K562 (cell line): ENCODE results near the gene TRIM25. TPM values are rescaled to one million over a fixed set of nuclear protein-coding genes. Genes with fewer than 3 reads are reported as not detected.
A peak's percentile ranks its signal among the peaks of the same experiment; 100 is the strongest.

ENCODE experiments used
- ATAC-seq: fragments of 200-7000 bp; cut with Tn5 transposase; 3 replicates; pipeline ENCODE4 v1.9.1; 2020; ENCODE audit warnings: moderate library complexity
- BruUV-seq: library from RNA; stranded (reverse); fragments of 400-500 nt; replicated peaks from 2 replicates; lab custom pipeline; 2021; lab: Mats Ljungman, UMichigan
- CTCF ChIA-PET: fragments of 300-600 bp; formaldehyde crosslinking; extraction: SDS; loops from one replicate; lab custom pipeline; 2021; ENCODE audit warnings: low intra/inter-chr PET ratio; lab: Yijun Ruan, JAX
- POLR2A ChIA-PET: fragments of 300-600, 350-650 bp; sonication (Branson Sonifier 250); formaldehyde crosslinking; extraction: SDS; loops from one replicate; lab custom pipeline; 2021; ENCODE audit warnings: antibody characterized with exemption, inconsistent platforms; lab: Yijun Ruan, JAX
- DNase-seq, 4 experiments: peaks; one replicate each; pipeline versions ENCODE4 v3.0.0 to v3.0.0-alpha.2; 2011 to 2018; ENCODE audit warnings: low spot score in 3 of 4, mixed read lengths in 3 of 4; ENCODE audit errors: extremely low read depth in 1 of 4
- FAIRE-seq: peaks from 2 replicates; lab custom pipeline; 2011; peaks lifted over from hg19 to GRCh38; lab: Jason Lieb, UNC
- H2AFZ ChIP-seq: 2 replicates; pipeline ENCODE4 v1.6.0; 2011; ENCODE audit warnings: low read depth, low read length, control low read depth, inconsistent platforms
- H3K27ac ChIP-seq: fragments of 200-600 bp; 3 replicates; pipeline ENCODE4 v1.8.0; 2011; ENCODE audit warnings: low read depth, mild to moderate bottlenecking, control low read depth, inconsistent platforms, low read length, moderate library complexity, mixed read lengths; ENCODE audit errors: extremely low read depth
- H3K27me3 ChIP-seq, 2 experiments: fragments of 300-600 bp in 1 of 2; 2 replicates in 1 of 2; 3 replicates in 1 of 2; pipeline versions ENCODE4 v1.6.0 to v1.8.0; 2011; ENCODE audit warnings: inconsistent platforms in 2 of 2, low read length in 2 of 2, mild to moderate bottlenecking in 1 of 2, mixed read lengths in 1 of 2, moderate library complexity in 1 of 2; ENCODE audit not compliant: control insufficient read depth in 2 of 2, insufficient read depth in 2 of 2
- H3K36me3 ChIP-seq: fragments of 300-600 bp; 3 replicates; pipeline ENCODE4 v1.8.0; 2011; ENCODE audit warnings: mild to moderate bottlenecking, low read length, inconsistent platforms; ENCODE audit not compliant: control insufficient read depth, insufficient read depth
- H3K4me1 ChIP-seq, 2 experiments: fragments of 200-600 bp in 1 of 2; replicated peaks in 1 of 2; 2 replicates in 1 of 2; 3 replicates in 1 of 2; pipeline versions ENCODE4 v1.5.1 to v1.8.0; 2011; ENCODE audit warnings: inconsistent platforms in 2 of 2, low read length in 2 of 2, mild to moderate bottlenecking in 1 of 2, mixed read lengths in 1 of 2, moderate library complexity in 1 of 2; ENCODE audit not compliant: control insufficient read depth in 2 of 2, insufficient read depth in 2 of 2
- H3K4me2 ChIP-seq: 2 replicates; pipeline ENCODE4 v1.6.1; 2011; ENCODE audit warnings: low read length, control low read depth, inconsistent platforms, mixed read lengths; ENCODE audit not compliant: insufficient read depth
- H3K4me3 ChIP-seq: fragments of 200-600 bp; sonication (generic), shearing (Covaris generic); 2 replicates; pipeline ENCODE4 v1.5.1; 2016; ENCODE audit warnings: control low read depth, inconsistent platforms
- H3K79me2 ChIP-seq: fragments of 200-600 bp; 3 replicates; pipeline ENCODE4 v1.8.0; 2011; ENCODE audit warnings: low read length, inconsistent platforms; ENCODE audit not compliant: control insufficient read depth, insufficient read depth
- H3K9ac ChIP-seq, 2 experiments: 2 replicates each; pipeline versions ENCODE4 v1.6.0 to v1.6.1; 2011; ENCODE audit warnings: low read depth in 2 of 2, low read length in 2 of 2, control low read depth in 1 of 2, inconsistent platforms in 1 of 2, mild to moderate bottlenecking in 1 of 2, mixed read lengths in 1 of 2; ENCODE audit not compliant: insufficient read depth in 1 of 2
- H3K9me1 ChIP-seq: one replicate; pipeline ENCODE4 v1.6.0; 2011; ENCODE audit warnings: inconsistent platforms, mild to moderate bottlenecking, low read length, moderate library complexity; ENCODE audit not compliant: control insufficient read depth, insufficient read depth
- H3K9me3 ChIP-seq: replicated peaks from 2 replicates; pipeline ENCODE4 v1.5.1; 2011; ENCODE audit warnings: low read depth, low read length, inconsistent platforms; ENCODE audit not compliant: control insufficient read depth, insufficient read depth
- H4K20me1 ChIP-seq: replicated peaks from 2 replicates; pipeline ENCODE4 v1.6.1; 2011; ENCODE audit warnings: low read length, inconsistent platforms, mixed read lengths; ENCODE audit not compliant: control insufficient read depth, insufficient read depth
- DACH1 ChIP-seq: fragments of 450-650 bp; IDR thresholded peaks from 2 replicates; pipeline ENCODE4 v1.6.1; 2018; ENCODE audit not compliant: partially characterized antibody
- HDAC2 ChIP-seq: fragments of 450-650 bp; IDR thresholded peaks from 2 replicates; pipeline ENCODE4 v1.6.1; 2016; ENCODE audit warnings: mild to moderate bottlenecking
- HES1 ChIP-seq: fragments of 450-650 bp; IDR thresholded peaks from 2 replicates; pipeline ENCODE4 v1.6.1; 2016; ENCODE audit warnings: low read depth, mild to moderate bottlenecking, moderate library complexity
- JUND ChIP-seq, 2 experiments: IDR thresholded peaks; 2 replicates in 1 of 2; 3 replicates in 1 of 2; pipeline ENCODE4 v1.6.1; 2011; ENCODE audit warnings: borderline replicate concordance in 2 of 2, low read depth in 2 of 2, low read length in 2 of 2, improper control_type of control experiment in 1 of 2, missing biosample characterization in 1 of 2, missing genetic modification characterization in 1 of 2, missing genetic modification reagents in 1 of 2
- NR4A1 ChIP-seq, 2 experiments: fragments of 250-450 bp in 1 of 2; fragments of 450-650 bp in 1 of 2; sonication (Bioruptor Pico) in 1 of 2; IDR thresholded peaks; 2 replicates each; pipeline versions ENCODE4 v1.4.0 to v1.6.1; 2016 to 2020; ENCODE audit warnings: mild to moderate bottlenecking in 2 of 2, missing compliant biosample characterization in 1 of 2, missing genetic modification characterization in 1 of 2, moderate library complexity in 1 of 2
- OTX1 ChIP-seq: fragments of 450-650 bp; formaldehyde crosslinking; IDR thresholded peaks from 2 replicates; pipeline ENCODE4 v1.4.0; 2022; ENCODE audit warnings: mild to moderate bottlenecking
- PHF21A ChIP-seq: fragments of 450-650 bp; IDR thresholded peaks from 2 replicates; pipeline ENCODE4 v1.6.1; 2017; ENCODE audit warnings: low read depth, borderline replicate concordance
- STAG1 ChIP-seq: sonication (generic); formaldehyde crosslinking; IDR thresholded peaks from 2 replicates; pipeline ENCODE4 v1.5.0; 2020; ENCODE audit warnings: missing genetic modification reagents, borderline replicate concordance
- THRA ChIP-seq: fragments of 450-650 bp; IDR thresholded peaks from 2 replicates; pipeline ENCODE4 v1.6.1; 2017; ENCODE audit warnings: mild to moderate bottlenecking, moderate library complexity
- VEZF1 ChIP-seq: fragments of 200-800 bp; sonication (Bioruptor generic); IDR thresholded peaks from 2 replicates; pipeline ENCODE4 v1.6.1; 2017; ENCODE audit warnings: missing genetic modification characterization, missing compliant biosample characterization
- ZNF583 ChIP-seq: fragments of 250-450 bp; sonication (Bioruptor Pico); IDR thresholded peaks from 2 replicates; pipeline ENCODE4 v1.4.0; 2020
- ZNF766 ChIP-seq: fragments of 200-800 bp; sonication (Bioruptor generic); conservative IDR thresholded peaks from 2 replicates; pipeline ENCODE4 v1.6.1; 2016; ENCODE audit warnings: missing genetic modification characterization, missing compliant biosample characterization
- ZNF785 ChIP-seq: fragments of 250-450 bp; sonication (Bioruptor Pico); IDR thresholded peaks from 2 replicates; pipeline ENCODE4 v1.4.0; 2020; ENCODE audit warnings: mild to moderate bottlenecking
- WGBS: fragments of 100-300 bp; shearing (Covaris generic); methylation state at CpG from one replicate; pipeline ENCODE4 v1.1.6; 2016; ENCODE audit warnings: low coverage, mixed read lengths; ENCODE audit not compliant: insufficient coverage; ENCODE audit errors: missing lambda C conversion rate; 5-methylcytosine and 5-hydroxymethylcytosine counted together
- in situ Hi-C: fragments of 300-500 bp; cut with MboI; formaldehyde crosslinking; loops from 4 replicates; pipeline ENCODE4 v1.15.0; 2018; ENCODE audit warnings: inconsistent platforms, mixed read lengths
- intact Hi-C: fragments of 100-400 bp; cut with micrococcal nuclease; formaldehyde crosslinking; loops from 2 replicates; pipeline ENCODE4 v1.14.2; 2022
- polyA plus RNA-seq, 8 experiments: library from polyadenylated mRNA; depleted of rRNA in 4 of 8; stranded (reverse) in 5 of 8; unstranded in 3 of 8; fragments of >200 nt; fragmentation: Nextera tagmentation in 2 of 8; fragmentation: Illumina TruSeq in 1 of 8; extraction: Ambion mirVana in 2 of 8; extraction: Trizol in 1 of 8; gene quantifications; 2 replicates each; pipeline versions ENCODE4 v1.2.1 to v1.2.3, GENCODE V29; 2011 to 2014; ENCODE audit warnings: inconsistent platforms in 1 of 8, missing spikeins in 1 of 8
- total RNA-seq, 7 experiments: library from RNA; depleted of rRNA in 6 of 7; stranded (reverse); fragments of >200 nt in 6 of 7; fragmentation: Illumina TruSeq in 2 of 7; extraction: Trizol in 2 of 7; gene quantifications; 2 replicates each; pipeline versions ENCODE4 v1.2.1 to v1.2.3, GENCODE V29; 2011 to 2021; ENCODE audit warnings: low replicate concordance in 1 of 7

Gene TRIM25
- total and polyA plus RNA-seq, 9 of the 15 experiments (the other 6 are each of a cell fraction or from before 2014, with no cell fraction given), result 5.9 to 49.5 (median 24.5) TPM

GRCh38 chr17:56845934-56846333 lies 67.9 kb downstream of the TRIM25 start:
- no TSS peak for BruUV-seq
- WGBS, result 100% methylated on average over 1 of the region's 1 CpG
- Histone ChIP-seq H3K9me3 (no peaks in the 10 kb centered on the region), H3K4me2 (no peak overlapping the region), H3K79me2 (no peaks in the 10 kb centered on the region), H3K36me3 (peaks cover 57% of the 10 kb centered on the region; the same call in 2 of the 3 replicates), H3K9ac (no peak overlapping the region), H2AFZ (no peak overlapping the region), H3K4me3 (no peak overlapping the region)
- ChIA-PET CTCF (no interaction called here), POLR2A (no interaction called here)
- no peak for FAIRE-seq
- peak; percentile 19 for TF ChIP-seq DACH1
- no peak for TF ChIP-seq THRA
- TF ChIP-seq, all 486 proteins: peak for 1
- no peak for ATAC-seq
- intact Hi-C loops (no loop called here), in situ Hi-C loops (no loop called here)
- no peaks in the 10 kb centered on the region for H3K9me1 ChIP-seq
- no peak for DNase-seq
- H3K27me3 ChIP-seq, result no peaks in the 10 kb centered on the region
- H3K27ac ChIP-seq, result no peak overlapping the region
- H3K4me1 ChIP-seq, result no peaks in the 10 kb centered on the region
- H4K20me1 ChIP-seq, result no peaks in the 10 kb centered on the region

GRCh38 chr17:56842577-56842976 lies 71.3 kb downstream of the TRIM25 start:
- Histone ChIP-seq H3K4me3 (no peak overlapping the region), H4K20me1 (no peaks in the 10 kb centered on the region), H3K4me1 (no peaks in the 10 kb centered on the region), H3K36me3 (peaks cover 44% of the 10 kb centered on the region; the same call in 2 of the 3 replicates), H3K27me3 (no peaks in the 10 kb centered on the region), H2AFZ (no peak overlapping the region), H3K9me1 (no peaks in the 10 kb centered on the region), H3K27ac (no peak overlapping the region), H3K79me2 (no peaks in the 10 kb centered on the region), H3K9me3 (no peaks in the 10 kb centered on the region), H3K9ac (no peak overlapping the region), H3K4me2 (no peak overlapping the region)
- ChIA-PET POLR2A (interaction anchor here (0.6 kb wide), 2 partner anchors 12 to 25 kb away, joined by 3 read pairs; no protein-coding TSS in a partner anchor), CTCF (no interaction called here)
- WGBS, result 95% methylated on average over 2 of the region's 2 CpGs
- ATAC-seq, result no peak
- in situ Hi-C loops, result no loop called here
- intact Hi-C loops, result no loop called here
- no TSS peak for BruUV-seq
- no peak for FAIRE-seq
- no peak for DNase-seq
- TF ChIP-seq OTX1 (CRISPR knock-in tag), result no peak
- no peak for TF ChIP-seq HES1
- no peak for TF ChIP-seq HDAC2
- no peak for TF ChIP-seq STAG1 (CRISPR knock-in tag)
- no peak for TF ChIP-seq ZNF583 (CRISPR knock-in tag)
- no peak for TF ChIP-seq VEZF1 (CRISPR knock-in tag)
- no peak for TF ChIP-seq PHF21A
- no peak for TF ChIP-seq ZNF766 (CRISPR knock-in tag)
- no peak for TF ChIP-seq JUND (IDR thresholded peaks at IDR 0.05; ENCODE audit: borderline replicate concordance, low read depth, low read length)
- no peak for TF ChIP-seq JUND (tag; IDR thresholded peaks at IDR 0.05; ENCODE audit: borderline replicate concordance, low read depth, low read length)
- no peak for TF ChIP-seq NR4A1 (CRISPR knock-in tag; IDR thresholded peaks at IDR 0.05)
- no peak for TF ChIP-seq NR4A1 (tag; IDR thresholded peaks at IDR 0.05)
- no peak for TF ChIP-seq ZNF785 (CRISPR knock-in tag)
